Measurements from ENCODE around the gene PTDSS2.

DNA sequence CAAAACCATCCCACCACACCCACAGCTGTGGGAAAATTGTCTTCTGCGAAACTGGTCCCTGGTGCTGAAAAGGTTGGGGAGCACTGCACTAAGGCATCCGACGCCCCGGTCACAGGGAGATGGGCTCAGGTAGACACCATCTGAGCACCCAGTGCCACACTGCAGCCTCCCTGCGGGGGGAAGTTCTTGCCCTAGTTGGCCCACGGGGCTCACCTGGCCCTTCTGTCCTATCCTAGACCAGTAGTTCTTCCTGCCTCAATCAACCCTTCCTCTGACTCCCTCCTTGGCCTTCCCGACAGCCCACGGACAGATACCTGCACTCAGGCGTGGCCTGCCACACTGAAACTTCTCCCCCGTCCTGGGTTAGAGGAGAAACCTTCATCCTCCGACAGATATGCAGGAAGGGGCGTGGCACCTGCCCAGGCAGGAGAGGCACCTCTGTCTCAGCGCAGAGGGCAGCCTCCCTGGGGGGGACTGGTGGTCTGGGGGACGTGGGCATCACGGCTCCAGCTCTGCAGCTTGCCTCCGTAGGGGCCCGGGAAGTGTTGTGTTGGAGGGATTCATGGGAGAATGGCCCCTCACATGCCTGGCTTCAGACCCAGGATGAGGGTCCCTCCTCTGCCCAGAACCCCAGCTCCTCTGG is 12.7 kb upstream of the PTDSS2 start:
- TF ChIP-seq, protein P1, sequence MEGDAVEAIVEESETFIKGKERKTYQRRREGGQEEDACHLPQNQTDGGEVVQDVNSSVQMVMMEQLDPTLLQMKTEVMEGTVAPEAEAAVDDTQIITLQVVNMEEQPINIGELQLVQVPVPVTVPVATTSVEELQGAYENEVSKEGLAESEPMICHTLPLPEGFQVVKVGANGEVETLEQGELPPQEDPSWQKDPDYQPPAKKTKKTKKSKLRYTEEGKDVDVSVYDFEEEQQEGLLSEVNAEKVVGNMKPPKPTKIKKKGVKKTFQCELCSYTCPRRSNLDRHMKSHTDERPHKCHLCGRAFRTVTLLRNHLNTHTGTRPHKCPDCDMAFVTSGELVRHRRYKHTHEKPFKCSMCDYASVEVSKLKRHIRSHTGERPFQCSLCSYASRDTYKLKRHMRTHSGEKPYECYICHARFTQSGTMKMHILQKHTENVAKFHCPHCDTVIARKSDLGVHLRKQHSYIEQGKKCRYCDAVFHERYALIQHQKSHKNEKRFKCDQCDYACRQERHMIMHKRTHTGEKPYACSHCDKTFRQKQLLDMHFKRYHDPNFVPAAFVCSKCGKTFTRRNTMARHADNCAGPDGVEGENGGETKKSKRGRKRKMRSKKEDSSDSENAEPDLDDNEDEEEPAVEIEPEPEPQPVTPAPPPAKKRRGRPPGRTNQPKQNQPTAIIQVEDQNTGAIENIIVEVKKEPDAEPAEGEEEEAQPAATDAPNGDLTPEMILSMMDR (IDR thresholded peaks at IDR 0.05 in 8 of 11, conservative IDR thresholded peaks at IDR 0.05 in 3 of 11), result no peak
- TF ChIP-seq POLR2AphosphoS5 (IDR thresholded peaks at IDR 0.05), result no peak
